ENCODE measurements around the gene CRELD1.

- TF ChIP-seq CTCF (IDR thresholded peaks at IDR 0.05; ENCODE audit: poor library complexity) (peak; percentile 83), EZH2 (IDR thresholded peaks at IDR 0.05; ENCODE audit: borderline replicate concordance) (no peak), EZH2phosphoT487 (IDR thresholded peaks at IDR 0.05; ENCODE audit: low read depth, severe bottlenecking, unreplicated experiment) (no peak)
Measured at GRCh38 chr3:9946112-9947024, 12.7 kb downstream of the CRELD1 start.

Measured in hepatocyte (in vitro differentiated cells).